ENCODE results near the gene NPIPB8.

- TF ChIP-seq TAF1 (IDR thresholded peaks at IDR 0.05; ENCODE audit: low read depth, low read length) (no peak), POLR2AphosphoS5 (IDR thresholded peaks at IDR 0.05; ENCODE audit: low read depth, low read length) (no peak), POLR2A (IDR thresholded peaks at IDR 0.05; ENCODE audit: low read depth, low read length) (no peak), PAX5 (IDR thresholded peaks at IDR 0.05; ENCODE audit: insufficient read depth, low read length, severe bottlenecking) (no peak)
Measured at GRCh38 chr16:28592511-28592910, 45.4 kb upstream of the NPIPB8 start.
